SK-MEL-5 (cell line): Measurements from ENCODE around the gene C11orf68. TPM values are rescaled to one million over a fixed set of nuclear protein-coding genes. Genes with fewer than 3 reads are reported as not detected.
A peak's percentile ranks its signal among the peaks of the same experiment; 100 is the strongest.
"Not testable (repeated sequence)": the region's sequence is repeated elsewhere in the genome, so short reads cannot be mapped to it uniquely, and the experiment has no call there.

ENCODE experiments used
- DNase-seq: peaks from one replicate; pipeline ENCODE4 v3.0.0-alpha.2; 2016; ENCODE audit warnings: low read depth, low spot score
- in situ Hi-C: cut with HindIII; loops from 2 replicates; pipeline ENCODE4 v1.10.0; 2016; ENCODE audit warnings: low sequenced_read_pairs, high pct_unique_total_duplicates, low pct_unique_long_range_greater_than_20kb
- total RNA-seq: library from RNA; depleted of rRNA; stranded (reverse); fragments of >200 nt; shearing (Covaris generic); gene quantifications from 2 replicates; pipeline ENCODE4 v1.2.3, GENCODE V29; 2014

C11orf68 gene
- total RNA-seq, 1 experiment from 2014 or later: 7.8 TPM

DNA sequence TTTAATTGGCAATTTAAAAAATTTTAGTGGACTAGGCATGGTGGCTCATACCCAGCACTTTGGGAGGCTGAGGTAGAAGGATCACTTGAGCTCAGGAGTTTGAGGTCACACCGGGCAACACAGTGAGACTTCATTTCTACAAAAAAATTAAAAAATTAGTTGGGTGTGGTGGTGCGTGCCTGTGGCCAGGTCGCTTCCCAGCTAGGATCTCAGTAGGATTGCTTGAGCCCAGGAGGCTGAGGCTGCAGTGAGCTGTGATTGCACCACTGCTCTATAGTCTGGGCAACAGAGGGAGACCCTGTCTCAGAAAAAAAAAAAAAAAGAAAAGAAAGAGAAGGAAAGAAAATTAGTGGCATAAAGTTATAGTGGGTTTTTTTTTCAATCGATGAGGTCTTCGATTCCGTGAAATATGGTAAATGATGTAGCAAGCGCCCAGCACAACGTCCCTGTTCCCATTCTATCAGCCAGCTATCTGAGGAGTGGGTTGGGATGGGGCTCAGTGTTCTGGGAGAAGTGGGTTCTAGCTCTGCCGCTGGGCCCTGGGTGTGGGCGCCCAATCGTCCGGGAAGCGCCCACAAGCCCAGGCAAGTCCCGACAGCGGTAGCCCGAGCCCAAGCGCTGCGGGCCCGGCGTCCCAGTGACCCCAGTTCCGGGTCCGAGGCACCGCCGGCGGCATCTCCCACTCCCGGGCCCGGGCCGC lies 20.1 kb downstream of the C11orf68 start:
- no peak for DNase-seq
- in situ Hi-C loops: no loop called here

- no peak for DNase-seq
- in situ Hi-C loops: no loop called here
Observed at GRCh38 chr11:65897020-65897471, 21.8 kb downstream of the C11orf68 start.

GRCh38 chr11:65896034-65896999 lies 22.5 kb downstream of the C11orf68 start:
- in situ Hi-C loops: no loop called here
- no peak for DNase-seq

GRCh38 chr11:65895482-65895981 lies 23.3 kb downstream of the C11orf68 start:
- no peak for DNase-seq
- in situ Hi-C loops: no loop called here

DNA sequence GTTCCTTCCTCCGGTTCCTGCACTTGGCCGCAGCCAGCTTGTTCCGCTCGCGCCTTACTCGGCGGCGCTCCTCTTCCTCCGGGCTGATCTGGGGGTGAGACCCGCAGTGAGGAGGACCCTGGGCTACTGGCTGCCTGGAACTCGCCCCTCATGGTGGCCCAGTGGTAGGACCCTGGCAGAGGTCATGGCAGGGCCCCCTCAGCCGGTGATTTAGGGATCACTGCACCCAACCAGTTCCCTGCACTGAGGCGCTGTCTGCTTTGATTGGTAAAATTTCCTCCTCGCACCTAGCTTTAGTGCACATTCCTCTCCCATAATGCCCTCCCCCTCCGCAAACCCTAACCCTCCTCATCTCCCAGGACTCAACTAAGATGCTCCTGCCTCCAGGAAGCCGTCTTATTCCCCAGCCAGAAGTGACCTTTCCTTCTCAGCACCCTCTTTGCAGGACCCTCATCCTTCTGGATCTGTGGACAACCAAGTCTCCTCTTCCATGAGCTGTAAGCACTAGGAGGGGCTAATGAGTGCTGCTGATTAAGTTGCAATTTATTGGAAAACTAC lies 24.7 kb downstream of the C11orf68 start:
- in situ Hi-C loops: no loop called here

GRCh38 chr11:65892661-65893317 lies 26.1 kb downstream of the C11orf68 start:
- in situ Hi-C loops: no loop called here
- no peak for DNase-seq

More for the DNA sequence above, 24.7 kb downstream of the C11orf68 start:
- no peak for DNase-seq

- in situ Hi-C loops, DNase-seq: not testable (repeated sequence)
Observed at GRCh38 chr11:65892137-65892540, 26.7 kb downstream of the C11orf68 start.

DNA sequence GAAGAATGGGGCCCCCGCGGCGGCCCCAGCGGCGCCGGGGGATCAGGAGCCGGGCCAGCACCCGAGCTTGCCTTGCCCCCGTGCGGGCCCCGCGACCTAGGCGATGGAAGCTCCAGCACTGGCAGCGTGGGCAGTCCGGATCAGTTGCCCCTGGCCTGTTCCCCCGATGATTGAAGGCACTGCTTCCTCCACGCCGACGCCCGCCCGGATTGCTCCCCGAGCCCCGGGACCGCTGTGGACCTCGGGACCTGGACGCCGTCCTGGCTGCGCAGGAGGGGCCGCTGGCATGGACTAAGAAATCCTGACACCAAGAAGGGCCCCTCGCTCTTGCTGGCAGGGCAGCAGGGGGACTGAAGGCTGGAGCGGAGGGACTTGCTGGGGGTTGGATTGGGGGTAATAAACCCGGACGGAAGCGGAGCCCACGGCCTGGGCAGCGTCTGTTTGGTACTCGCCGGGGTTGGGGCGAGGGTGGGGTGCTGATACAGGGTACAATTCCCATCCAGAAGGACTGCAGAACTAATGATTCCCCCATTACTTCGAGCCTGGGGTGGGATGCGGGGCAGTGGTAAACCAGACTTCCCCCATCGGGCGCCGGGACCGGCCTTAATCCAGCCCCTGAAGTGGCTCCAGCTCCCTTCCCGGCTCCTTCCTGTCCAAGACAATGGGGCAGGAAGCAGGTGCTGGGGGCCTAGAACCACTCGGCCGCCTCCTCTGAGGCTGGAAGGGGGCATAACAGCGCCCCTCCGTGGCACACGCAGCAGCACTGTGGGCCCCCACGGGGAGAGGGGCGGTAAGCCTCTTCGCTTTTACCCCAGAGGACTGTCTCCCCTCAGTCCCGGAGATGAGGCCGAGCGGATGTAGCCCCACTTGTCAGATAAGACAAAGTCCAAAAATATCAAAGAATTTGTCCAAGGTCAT lies 27.4 kb downstream of the C11orf68 start:
- no peak for DNase-seq
- in situ Hi-C loops: no loop called here

GRCh38 chr11:65890324-65891218 lies 28.3 kb downstream of the C11orf68 start, which contains the start of gene CCDC85B:
Gene CCDC85B (plus strand): TSS chr11:65890673. CDS start chr11:65890784, 111 bp downstream.
- in situ Hi-C loops: no loop called here
- peak; percentile 88 for DNase-seq

- peak; percentile 93 for DNase-seq
- in situ Hi-C loops: no loop called here
Observed at GRCh38 chr11:65888163-65888814, 30.6 kb downstream of the C11orf68 start, which contains the start of gene FIBP. Gene FIBP (minus strand): TSS chr11:65888471. CDS start chr11:65888418, 53 bp downstream.

GRCh38 chr11:65887723-65888162 lies 31.1 kb downstream of the C11orf68 start:
- in situ Hi-C loops: no loop called here
- no peak for DNase-seq

DNA sequence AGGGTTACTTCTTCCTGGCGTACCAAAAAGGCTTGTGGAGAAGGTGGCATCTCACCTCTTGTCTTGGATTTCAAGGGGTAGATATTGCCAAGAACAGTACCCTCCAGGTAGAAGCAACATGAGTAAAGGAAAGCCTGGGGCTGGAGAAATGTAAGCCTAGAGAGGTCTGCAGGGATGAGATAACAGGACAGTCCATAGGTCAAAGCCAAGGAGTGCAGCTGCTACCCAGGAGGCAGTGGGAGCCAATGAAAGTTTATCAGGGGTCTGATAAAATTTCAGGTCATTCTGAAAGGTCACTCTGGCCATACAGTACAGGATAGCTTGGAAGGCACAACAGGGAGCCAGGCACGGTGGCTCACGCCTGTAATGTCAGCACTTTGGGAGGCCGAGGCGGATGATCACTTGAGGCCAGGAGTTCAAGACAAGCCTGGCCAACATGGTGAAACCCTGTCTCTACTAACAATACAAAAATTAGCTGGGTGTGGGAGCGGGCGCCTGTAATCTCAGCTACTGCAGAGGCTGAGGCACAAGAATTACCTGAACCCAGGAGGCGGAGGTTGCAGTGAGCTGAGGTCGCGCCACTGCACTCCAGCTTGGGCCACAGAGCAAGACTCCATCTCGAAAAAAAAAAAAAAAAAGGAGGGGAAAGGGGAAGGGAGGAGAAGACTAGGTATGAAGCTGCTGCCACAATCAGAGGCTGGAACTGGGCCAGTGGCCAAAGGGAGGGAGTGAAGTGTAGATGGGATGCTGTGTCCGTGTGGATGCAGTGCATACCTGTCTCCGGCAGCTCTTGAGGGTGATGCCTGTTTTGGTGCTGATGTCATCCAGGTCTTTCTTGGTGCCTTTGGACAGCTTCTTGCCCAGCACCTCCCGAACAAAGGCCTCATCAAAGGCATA lies 31.8 kb downstream of the C11orf68 start:
- in situ Hi-C loops: no loop called here
- no peak for DNase-seq

- DNase-seq: no peak
- in situ Hi-C loops: no loop called here
Observed at GRCh38 chr11:65885808-65886536, 32.9 kb downstream of the C11orf68 start.

- in situ Hi-C loops: no loop called here
- DNase-seq: no peak
Observed at GRCh38 chr11:65885231-65885630, 33.6 kb downstream of the C11orf68 start.
